GM18909 (cell line): ENCODE results near the gene TENM4.
"Not testable (repeated sequence)": the region's sequence is repeated elsewhere in the genome, so short reads cannot be mapped to it uniquely, and the experiment has no call there.

Experiments
- ATAC-seq: cut with Tn5 transposase; IDR thresholded peaks from one replicate; pipeline ENCODE4 v1.9.1; 2021; ENCODE audit warnings: mild to moderate bottlenecking; ENCODE audit not compliant: unreplicated experiment, poor library complexity

Gene TENM4

DNA sequence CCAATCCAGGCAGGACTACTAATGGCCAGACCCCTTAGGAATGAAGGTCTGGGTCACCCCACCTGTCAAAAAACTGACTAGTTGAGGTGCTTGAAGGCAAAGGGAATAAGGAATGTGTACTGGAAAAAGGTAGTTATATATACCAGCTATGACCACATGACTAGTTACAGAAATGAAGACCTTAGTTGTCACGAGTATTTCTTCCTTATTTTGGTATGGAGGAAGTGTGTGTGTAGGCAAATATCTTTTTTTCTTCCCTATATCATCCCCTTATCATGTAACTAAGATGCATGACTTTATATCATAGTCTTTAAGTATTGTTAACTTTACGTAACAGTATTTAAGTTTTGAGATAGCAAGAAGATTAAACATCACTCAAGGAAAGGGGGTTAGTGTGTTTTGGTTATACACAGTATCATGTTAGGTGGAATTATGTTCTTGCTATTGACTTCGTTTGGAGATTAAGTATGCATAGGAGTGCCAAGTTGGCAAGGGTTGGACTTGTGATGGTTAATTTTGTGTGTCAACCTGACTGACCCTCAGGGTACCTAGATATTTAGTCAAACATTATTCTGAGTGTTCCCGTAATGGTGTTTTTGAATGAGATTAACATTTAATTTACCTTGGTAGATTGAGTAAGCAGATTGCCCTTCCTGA, 828.0 kb downstream of the TENM4 start:
- ATAC-seq = no peak

- ATAC-seq = not testable (repeated sequence)
Measured at GRCh38 chr11:78609321-78609720, 831.5 kb downstream of the TENM4 start.

- no peak for ATAC-seq
Measured at GRCh38 chr11:78607696-78608095, 833.1 kb downstream of the TENM4 start.

- no peak for ATAC-seq
Measured at GRCh38 chr11:78606667-78607066, 834.2 kb downstream of the TENM4 start.

- no peak for ATAC-seq
Measured at GRCh38 chr11:78605296-78605695, 835.5 kb downstream of the TENM4 start.

DNA sequence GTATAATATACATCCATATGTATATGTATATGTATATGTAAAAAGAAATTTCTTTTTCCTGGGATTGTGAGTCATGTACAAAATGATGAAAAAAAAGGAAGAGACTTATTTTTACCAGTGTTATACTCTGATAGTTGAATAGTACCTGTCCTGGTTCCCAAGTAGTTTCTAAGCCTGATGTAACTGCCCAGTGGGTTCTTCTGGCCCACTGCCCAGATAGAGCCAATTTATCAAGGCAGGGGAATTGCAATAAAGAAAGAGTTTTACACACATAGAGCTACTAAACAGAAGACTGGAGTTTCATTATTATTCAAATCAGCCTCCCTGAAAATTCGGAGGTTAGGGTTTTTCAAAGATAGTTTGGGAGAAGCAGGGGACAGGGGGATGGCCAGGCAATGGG, 837.0 kb downstream of the TENM4 start:
- ATAC-seq = no peak
